HG02981 (cell line): ENCODE measurements around the gene SLC26A8.

Experiments
- ATAC-seq: cut with Tn5 transposase; IDR thresholded peaks from one replicate; pipeline ENCODE4 v1.9.1; 2021; ENCODE audit warnings: mild to moderate bottlenecking, moderate library complexity; ENCODE audit not compliant: unreplicated experiment

SLC26A8 gene, protein sequence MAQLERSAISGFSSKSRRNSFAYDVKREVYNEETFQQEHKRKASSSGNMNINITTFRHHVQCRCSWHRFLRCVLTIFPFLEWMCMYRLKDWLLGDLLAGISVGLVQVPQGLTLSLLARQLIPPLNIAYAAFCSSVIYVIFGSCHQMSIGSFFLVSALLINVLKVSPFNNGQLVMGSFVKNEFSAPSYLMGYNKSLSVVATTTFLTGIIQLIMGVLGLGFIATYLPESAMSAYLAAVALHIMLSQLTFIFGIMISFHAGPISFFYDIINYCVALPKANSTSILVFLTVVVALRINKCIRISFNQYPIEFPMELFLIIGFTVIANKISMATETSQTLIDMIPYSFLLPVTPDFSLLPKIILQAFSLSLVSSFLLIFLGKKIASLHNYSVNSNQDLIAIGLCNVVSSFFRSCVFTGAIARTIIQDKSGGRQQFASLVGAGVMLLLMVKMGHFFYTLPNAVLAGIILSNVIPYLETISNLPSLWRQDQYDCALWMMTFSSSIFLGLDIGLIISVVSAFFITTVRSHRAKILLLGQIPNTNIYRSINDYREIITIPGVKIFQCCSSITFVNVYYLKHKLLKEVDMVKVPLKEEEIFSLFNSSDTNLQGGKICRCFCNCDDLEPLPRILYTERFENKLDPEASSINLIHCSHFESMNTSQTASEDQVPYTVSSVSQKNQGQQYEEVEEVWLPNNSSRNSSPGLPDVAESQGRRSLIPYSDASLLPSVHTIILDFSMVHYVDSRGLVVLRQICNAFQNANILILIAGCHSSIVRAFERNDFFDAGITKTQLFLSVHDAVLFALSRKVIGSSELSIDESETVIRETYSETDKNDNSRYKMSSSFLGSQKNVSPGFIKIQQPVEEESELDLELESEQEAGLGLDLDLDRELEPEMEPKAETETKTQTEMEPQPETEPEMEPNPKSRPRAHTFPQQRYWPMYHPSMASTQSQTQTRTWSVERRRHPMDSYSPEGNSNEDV

DNA sequence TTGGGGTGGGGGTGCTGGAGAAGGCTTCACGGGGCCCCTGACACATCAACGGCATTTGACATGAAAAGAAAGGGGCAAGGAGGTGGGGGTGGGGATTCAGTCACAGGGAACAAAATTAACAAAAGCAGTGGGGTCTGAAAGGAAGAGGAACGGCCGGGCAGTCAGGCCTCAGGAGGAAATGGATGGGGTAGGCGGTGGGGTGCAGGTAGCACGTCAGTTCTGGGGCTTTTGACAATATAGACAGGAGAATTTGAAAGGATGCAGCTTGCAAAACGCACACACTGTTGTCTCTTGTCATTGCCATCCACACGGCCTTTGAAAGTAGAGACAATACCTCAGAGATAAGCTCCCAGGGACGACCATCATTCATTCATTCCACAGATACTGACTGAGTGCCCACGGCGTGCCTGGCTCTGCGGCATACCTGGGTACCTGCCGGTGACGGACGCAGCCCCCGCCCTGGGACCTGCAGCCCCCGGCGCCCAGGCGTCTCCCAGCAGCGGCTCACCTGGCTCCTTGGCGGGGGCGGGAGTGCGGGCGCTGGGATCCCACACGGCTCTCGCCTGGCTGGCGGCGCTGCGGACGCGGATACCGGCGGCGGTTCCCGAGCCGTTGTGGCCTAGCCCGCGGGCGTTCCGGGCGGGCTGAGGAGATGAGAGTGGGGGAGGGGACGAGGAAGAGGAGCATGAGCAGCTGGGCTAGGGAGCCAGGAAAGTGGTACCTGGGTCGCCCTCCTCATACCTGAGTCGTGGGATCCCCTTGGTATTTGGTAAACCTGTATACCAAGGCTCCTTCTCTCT is at the start of gene SLC26A8:
Gene SLC26A8, minus strand, starts transcription at position 646 of the 800 bp plus-strand sequence. CDS start 4,934 bp downstream, outside the sequence.
- no peak for ATAC-seq

DNA sequence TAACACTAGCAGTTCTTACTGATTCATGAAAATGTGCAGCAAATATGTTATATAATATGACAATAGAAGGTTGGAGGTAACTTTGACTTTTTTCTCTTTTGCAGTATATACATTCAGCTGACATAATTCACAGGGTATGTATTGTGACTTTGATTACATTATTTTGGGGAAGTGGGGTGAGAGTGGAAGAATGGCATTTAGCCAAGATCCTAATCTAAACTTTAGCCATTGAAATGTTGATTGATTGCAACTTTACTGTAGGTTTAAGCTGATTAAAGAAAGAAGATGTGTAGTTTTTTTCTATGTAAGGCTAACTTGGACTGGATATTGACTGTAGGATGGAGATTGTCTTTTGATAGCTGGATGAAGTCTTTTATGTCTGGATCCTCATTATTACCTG is 49.1 kb upstream of the SLC26A8 start:
- no peak for ATAC-seq

DNA sequence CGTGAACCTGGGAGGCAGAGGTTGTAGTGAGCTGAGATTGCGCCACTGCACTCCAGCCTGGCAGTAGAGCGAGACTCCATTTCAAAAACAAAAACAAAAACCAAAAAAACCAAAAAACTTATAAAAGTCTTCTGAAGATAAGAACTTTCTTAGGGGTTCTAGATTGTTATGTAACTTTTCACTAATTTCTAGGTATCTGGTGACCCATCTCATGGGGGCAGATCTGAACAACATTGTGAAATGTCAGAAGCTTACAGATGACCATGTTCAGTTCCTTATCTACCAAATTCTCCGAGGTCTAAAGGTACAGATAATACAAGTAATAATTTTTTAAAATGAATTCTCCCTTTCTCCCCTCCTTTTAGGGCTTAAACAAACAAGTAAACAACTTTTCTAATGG is 48.2 kb upstream of the SLC26A8 start:
- ATAC-seq: no peak

DNA sequence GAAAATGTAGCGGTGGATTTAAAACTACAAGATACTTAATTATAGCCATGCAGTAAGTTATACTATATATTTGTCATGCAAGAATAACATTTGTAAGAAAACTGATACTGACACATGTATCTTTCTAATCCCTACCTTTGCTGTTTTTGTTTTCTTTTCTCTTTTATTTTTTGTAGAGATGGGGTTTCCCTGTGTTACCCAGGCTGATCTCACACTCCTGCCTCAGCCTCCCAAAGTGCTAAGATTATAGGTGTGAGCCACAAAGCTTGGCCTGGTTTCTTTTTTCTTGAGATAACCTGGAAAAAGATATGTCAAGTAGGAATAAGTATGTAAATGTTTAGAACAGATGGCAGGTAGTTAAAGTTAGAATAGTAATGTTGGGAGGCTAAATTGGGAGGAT is 47.3 kb upstream of the SLC26A8 start:
- ATAC-seq: no peak

DNA sequence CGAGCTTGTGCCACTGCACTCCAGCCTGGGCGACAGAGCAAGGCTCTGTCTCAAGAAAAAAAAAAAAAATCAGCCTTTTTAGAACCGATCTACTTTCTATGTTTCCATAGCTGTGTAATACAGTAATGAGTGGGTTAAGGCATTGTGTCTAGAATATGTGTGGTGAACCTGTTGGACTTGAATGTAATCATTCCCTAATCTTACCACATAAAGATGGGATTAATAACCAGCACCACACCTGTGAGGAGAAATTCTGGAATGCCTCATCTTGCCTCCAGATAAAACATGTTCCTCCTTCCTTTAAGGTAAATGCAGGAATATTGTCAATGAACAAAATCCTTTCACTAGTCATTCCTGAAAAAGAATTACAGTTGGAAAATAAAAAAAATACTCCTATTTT is 46.8 kb upstream of the SLC26A8 start:
- ATAC-seq: no peak

DNA sequence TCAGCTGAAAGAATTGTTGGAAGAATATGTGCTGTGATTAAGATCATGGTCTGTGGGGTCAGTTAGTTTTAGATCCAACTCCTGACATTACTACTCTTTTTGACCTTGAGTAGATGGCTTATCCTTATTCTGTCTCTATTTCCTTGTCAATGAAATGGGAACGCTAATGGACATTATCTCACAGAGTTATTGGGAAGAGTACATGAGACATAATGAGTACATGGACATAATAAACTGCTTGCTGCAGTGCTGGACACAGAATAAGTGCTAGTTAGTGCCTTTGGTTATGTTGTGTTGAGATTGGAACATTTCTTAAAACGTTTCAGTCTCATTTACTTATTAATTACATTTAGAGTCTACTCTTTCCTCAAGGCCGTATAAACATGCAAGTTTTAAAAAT is 45.8 kb upstream of the SLC26A8 start:
- ATAC-seq: no peak

DNA sequence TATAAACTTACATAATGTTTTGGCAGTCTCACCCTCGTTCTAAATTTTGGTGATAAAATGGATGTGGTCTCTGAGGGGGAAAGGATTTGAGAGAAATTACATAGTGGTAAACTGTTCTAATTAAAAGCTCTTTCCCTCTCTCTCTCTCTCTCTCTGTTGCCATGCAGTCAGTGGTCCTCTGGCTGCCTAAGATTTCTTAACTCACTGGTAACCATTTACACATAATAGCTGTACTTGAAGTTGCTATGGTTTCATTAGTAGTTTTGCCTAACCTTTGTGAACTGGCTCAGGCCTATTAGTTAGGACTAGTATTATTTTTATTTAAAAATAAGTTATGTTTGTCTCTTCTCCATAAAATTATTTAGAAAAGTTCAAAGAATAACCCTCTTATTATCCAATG is 45.1 kb upstream of the SLC26A8 start:
- no peak for ATAC-seq

DNA sequence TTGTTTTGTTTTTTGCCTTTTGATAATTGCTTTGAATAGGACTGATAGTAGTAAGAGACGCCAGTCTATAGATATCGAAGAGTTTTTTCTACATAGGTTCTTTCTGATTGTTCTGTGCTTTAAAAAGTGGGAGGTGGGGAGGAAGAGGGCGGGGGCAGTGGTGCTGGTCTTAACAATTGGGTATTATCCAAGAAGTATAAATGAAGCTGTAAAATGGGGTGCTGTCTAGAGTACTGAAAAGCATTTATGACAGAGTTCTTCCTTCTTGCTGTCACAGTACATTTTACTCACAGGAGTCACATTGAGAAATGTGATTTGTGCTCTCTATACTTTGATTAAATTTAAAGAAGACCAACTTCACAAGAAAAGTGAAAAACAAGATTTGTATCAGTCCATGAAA is 44.1 kb upstream of the SLC26A8 start:
- no peak for ATAC-seq

DNA sequence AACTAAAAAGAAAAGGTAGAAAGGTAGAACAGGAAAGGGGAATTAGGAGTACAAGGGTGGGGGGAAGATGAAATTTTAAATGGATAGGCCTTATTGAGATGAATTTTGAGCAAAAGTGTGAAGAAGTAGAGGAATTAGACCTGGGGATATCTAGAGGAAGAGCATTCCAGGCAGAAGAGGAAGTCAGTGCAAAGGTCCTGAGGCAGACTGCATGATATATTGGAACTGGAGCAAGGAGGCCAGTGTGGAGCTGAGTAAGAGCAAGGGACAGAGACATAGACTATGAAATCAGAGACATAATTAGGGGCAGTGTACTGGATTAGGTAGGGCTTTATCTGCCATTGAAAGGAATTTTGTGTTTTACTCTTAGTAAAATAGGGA is 43.6 kb upstream of the SLC26A8 start:
- no peak for ATAC-seq

DNA sequence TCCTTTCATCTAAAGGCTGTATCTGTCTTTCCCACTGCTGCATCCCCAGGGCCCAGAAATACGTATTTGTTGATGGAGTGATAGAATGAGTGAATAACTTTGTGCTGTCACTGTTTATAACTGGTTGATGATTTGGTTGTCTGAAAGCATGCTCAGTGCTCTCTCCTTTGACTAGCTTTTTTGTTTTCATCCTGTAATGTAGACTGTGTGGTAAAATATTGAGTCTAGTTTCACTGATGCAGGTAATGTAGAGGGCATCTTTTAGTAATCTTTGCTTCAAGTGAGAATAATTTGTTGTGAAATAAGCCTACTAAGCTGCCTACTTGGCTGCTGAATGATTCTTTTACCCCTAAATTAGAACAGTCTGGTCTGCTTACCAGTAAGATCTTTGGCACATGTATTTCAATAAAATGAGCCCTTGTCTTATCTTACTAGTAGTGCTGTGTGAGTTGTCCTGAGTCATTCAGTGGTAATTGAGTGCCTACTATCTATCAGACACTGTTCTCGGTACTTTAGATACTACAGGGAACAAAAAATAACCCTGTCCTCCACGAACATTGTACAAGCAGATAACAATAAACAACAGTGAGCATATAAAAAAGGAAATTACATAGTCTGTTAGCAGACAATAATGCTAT is 43.1 kb upstream of the SLC26A8 start:
- ATAC-seq: no peak

DNA sequence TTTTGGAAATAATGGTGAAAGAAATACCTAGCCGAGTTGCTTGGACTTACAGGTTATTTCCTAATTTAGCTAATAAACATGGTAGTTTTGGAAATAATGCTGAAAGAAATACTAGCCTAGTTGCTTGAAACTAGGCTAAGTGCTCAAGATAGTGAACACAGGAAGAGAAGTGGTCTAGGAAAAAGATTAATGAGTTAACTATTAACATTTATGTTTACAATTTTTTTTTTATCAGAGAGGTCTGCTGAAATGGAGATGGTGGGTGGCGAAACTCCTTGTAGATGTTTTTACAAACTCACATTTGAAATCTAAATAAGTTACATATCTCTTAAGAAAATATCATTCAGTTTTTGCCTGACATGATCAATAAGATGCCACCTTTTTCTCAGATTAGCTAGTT is 42.4 kb upstream of the SLC26A8 start:
- no peak for ATAC-seq

DNA sequence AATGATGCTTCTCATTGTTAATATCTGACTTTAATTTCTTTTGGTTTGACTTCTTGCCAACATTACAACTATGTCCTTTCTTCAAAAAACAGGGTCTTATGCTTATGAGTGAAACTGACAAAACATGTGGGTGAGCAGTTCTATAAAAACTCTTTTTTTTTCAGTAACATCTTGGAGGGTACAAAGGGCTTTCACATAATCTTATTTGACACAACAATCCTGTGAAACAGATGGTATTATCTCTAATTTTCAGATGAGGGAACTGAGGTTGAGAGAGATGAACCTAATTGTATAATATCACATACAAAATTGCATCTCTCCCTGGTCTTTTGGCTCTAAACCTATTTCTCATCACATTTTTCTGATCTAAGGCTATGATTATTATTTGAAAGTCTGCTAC is 41.5 kb upstream of the SLC26A8 start:
- ATAC-seq: no peak

DNA sequence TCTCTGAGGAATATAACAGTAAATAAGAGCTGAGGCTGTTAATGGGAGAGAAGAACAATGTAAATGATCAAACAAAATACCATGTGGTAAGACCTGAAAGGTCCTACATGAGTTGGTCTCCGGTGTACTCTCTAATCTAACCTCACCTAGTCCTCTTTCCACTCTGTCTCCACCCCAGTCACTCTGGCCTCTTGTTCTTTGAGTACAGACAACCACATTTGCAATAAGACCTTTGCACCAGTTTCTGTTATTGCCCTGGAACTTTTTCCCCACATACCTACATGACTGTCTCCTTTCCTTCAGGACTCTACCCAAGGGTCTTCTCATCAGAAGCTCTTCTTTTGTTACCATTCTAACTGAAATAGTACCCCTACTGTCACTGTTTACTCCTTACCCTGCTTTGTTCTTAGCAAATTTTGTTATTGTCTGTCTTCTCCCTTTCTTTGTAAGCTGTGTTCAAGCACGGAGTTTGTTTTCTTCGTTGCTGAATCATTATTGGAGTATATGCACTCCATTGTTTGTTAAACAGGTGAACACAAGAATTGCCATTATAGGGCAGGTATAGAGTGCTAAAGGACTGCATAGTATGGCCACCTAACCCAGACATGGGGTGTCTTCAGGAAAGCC is 40.4 kb upstream of the SLC26A8 start:
- no peak for ATAC-seq

DNA sequence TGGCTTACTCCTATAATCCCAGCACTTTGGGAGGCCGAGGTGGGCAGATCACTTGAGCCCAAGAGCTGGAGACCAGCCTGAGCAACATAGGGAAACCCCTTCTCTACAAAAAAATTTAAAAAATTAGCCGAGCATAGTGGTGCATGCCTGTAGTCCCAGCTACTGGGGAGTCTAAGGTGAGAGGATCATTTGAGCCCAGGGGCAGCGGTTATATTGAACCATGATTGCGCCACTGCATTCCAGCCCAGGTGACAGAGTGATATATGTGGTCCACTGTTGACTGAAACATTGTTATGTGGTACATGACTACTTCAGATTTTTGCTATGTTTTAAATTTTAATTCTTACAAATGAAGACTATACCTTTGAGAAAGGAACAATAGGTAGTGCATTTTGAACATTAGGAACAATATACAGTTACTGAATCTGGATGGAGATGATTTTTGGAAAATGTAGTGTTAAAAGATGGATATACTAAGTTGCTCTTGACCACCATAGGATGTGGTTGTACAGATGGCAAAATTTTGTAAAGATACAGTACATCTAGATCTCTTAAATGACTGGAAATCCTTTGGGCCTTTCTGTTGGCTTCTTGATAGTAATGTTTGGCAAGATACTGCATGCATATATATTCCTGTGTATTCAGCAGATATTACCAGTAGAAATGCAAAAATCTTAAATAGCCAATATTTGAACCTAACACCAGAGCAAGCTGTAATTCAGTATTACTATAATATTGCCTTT is 39.0 kb upstream of the SLC26A8 start:
- no peak for ATAC-seq

DNA sequence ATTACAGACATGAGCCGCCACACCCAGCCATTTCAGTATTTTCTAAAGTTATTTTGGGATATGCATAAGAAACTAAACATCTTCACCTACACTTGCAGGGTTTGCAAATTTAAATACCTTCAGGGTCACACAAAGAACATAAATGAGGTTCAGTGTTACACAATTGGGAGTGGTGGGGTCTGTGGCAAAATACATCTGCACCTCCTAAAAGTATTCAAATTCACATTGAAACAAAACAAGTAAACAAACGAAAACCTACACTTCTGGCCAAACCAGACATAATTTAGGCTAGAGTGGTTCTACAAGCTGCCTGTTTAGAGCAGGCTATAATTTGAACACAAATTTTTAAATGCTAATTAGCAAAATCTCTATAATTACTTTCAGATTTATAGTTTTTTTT is 37.8 kb upstream of the SLC26A8 start:
- ATAC-seq: no peak

DNA sequence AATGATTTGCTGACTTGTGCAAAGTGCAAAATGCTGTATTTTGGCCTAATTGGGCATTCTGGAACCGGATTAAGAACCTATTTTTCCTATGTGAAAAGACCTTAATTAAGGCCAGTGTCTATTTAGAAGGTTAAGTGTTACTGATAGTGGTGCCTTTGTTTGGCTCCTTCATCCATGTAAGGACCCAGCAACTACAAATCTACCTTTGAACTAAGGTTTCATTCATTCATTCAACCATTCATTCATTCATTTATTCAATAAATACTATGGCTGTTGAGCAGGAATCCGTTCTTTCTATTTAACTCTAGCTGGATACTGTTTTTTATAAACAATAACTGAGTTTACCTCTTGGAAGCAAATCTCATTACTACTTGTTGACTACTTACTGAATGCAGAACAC is 36.8 kb upstream of the SLC26A8 start:
- no peak for ATAC-seq

DNA sequence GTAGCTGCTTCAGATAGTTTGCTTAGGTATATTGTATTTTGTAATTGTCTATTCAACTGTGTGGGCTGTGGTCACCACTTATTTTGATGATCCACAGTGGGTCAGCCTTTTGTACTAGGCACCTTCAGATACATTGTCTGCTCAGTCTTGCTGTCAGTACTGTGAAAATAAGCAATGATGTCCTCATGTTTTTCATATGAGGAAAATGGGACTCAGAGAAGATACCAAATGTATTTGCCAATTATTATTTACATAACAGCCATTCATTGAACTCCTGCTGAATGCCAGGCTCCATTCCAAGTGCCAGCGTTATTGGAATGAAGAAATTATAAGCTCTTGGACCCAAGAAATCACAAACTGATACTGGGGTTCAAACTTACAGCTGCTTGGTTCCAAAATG is 31.7 kb upstream of the SLC26A8 start:
- no peak for ATAC-seq

DNA sequence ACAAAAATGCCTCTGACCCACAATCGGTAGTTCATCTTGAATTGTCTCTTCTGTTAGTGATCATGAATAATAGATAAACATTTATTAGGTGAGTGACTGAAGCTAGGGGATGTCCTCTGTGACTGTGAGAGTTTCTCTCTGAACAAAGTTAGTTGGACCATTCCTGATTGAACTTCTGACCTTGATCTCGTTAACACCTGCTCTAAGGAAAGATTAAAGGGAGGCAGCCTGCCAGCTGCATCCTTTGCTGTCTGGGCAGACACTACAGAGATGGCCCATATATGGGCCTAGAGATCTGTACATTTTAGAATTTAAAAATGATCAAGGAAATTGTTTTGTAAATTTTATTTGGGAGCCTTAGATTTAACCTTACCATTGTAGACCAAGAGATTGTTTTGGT is 30.5 kb upstream of the SLC26A8 start:
- no peak for ATAC-seq

DNA sequence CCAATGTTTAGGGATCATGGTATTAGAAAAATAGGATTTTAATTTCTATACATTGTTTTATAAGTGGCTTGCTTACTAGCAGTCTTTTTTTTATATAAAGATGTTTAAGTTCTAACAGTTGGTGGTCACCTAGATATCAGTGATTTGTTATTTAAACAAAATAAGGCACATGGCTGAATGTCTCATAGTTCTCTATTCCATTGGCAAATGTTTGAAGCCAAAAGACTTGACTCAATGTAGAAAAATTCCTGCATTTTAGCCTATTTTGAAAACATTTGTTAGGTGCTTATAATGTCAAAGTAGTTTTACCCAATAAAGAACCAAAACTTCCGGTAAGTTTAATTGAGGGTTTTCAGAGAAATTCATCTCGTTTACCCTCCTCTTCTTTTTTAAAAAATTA is 30.0 kb upstream of the SLC26A8 start:
- ATAC-seq: no peak

DNA sequence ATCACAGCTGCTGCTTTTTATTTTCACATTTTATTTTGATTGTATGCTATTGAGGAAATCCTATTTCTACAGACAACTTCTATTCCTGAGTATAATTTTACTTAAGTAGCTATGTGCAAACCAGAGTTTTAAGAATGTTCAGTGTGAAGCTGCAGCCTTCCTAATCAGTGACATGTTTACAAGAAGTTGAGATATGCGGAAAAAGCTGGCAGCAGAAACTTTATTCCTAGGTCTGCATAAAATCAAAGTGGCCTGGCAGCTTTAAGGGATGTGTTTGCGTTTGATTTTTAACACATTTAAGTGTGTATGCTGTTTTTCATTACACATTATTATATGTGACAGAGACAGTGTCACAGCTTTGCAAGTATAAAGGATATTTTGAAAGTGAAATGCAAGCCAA is 29.4 kb upstream of the SLC26A8 start:
- no peak for ATAC-seq
